GM23338 (cell line): ENCODE results near the gene OSTC. TPM values are rescaled to one million over a fixed set of nuclear protein-coding genes. Genes with fewer than 3 reads are reported as not detected.

Experiments
- ATAC-seq: fragments of 200-7000 bp; cut with Tn5 transposase; 3 replicates; pipeline ENCODE4 v1.9.1; 2020
- DNase-seq: peaks from one replicate; pipeline ENCODE4 v3.0.0-alpha.2; 2015; ENCODE audit warnings: low spot score
- H2AFZ ChIP-seq: fragments of 200-600 bp; sonication (generic); 2 replicates; pipeline ENCODE4 v1.8.0; 2016; ENCODE audit warnings: antibody characterized with exemption, mild to moderate bottlenecking, moderate library complexity
- H3F3A ChIP-seq: fragments of 200-600 bp; sonication (generic); replicated peaks from 2 replicates; pipeline ENCODE4 v1.8.0; 2017; ENCODE audit warnings: antibody characterized with exemption, mixed run types, low read depth
- H3K27ac ChIP-seq: fragments of 200-600 bp; sonication (generic); 2 replicates; pipeline ENCODE4 v1.6.1; 2016; ENCODE audit warnings: low read depth
- H3K27me3 ChIP-seq: fragments of 200-600 bp; sonication (generic); 2 replicates; pipeline ENCODE4 v1.8.0; 2016; ENCODE audit warnings: mild to moderate bottlenecking, mixed run types, moderate library complexity; ENCODE audit not compliant: insufficient read depth
- H3K36me3 ChIP-seq: fragments of 200-600 bp; sonication (generic); 2 replicates; pipeline ENCODE4 v1.8.0; 2016; ENCODE audit warnings: mild to moderate bottlenecking; ENCODE audit not compliant: insufficient read depth
- H3K4me1 ChIP-seq: fragments of 200-600 bp; sonication (generic); 2 replicates; pipeline ENCODE4 v1.8.0; 2016; ENCODE audit warnings: mild to moderate bottlenecking, moderate library complexity; ENCODE audit not compliant: insufficient read depth
- H3K4me2 ChIP-seq: fragments of 200-600 bp; sonication (generic); 2 replicates; pipeline ENCODE4 v1.7.1; 2017; ENCODE audit warnings: mixed run types
- H3K4me3 ChIP-seq: fragments of 200-600 bp; sonication (generic); 2 replicates; pipeline ENCODE4 v1.6.1; 2016; ENCODE audit warnings: mixed run types
- H3K79me2 ChIP-seq: fragments of 200-600 bp; sonication (generic); replicated peaks from 2 replicates; pipeline ENCODE4 v1.8.0; 2017; ENCODE audit warnings: mild to moderate bottlenecking; ENCODE audit not compliant: insufficient read depth
- H3K9me2 ChIP-seq: fragments of 200-600 bp; sonication (generic); 2 replicates; pipeline ENCODE4 v1.8.0; 2017; ENCODE audit not compliant: insufficient read depth
- H4K20me1 ChIP-seq: fragments of 200-600 bp; sonication (generic); replicated peaks from 2 replicates; pipeline ENCODE4 v1.8.0; 2017; ENCODE audit warnings: mild to moderate bottlenecking; ENCODE audit not compliant: insufficient read depth
- H3K27ac Mint-ChIP-seq: 2 replicates; pipeline ENCODE4 v1.8.0; 2020; ENCODE audit warnings: inconsistent platforms, mild to moderate bottlenecking, moderate library complexity, mixed read lengths
- H3K27me3 Mint-ChIP-seq: 3 replicates; pipeline ENCODE4 v1.8.0; 2022; ENCODE audit warnings: low read depth, mild to moderate bottlenecking, moderate library complexity, mixed read lengths, inconsistent platforms; ENCODE audit not compliant: insufficient read depth, poor library complexity
- H3K36me3 Mint-ChIP-seq: 3 replicates; pipeline ENCODE4 v1.8.0; 2021; ENCODE audit warnings: low read depth, mild to moderate bottlenecking, inconsistent platforms, moderate library complexity, mixed read lengths
- H3K4me1 Mint-ChIP-seq: 3 replicates; pipeline ENCODE4 v1.8.0; 2020; ENCODE audit warnings: mild to moderate bottlenecking, inconsistent platforms, mixed read lengths
- H3K4me3 Mint-ChIP-seq: 3 replicates; pipeline ENCODE4 v1.8.0; 2021; ENCODE audit warnings: moderate library complexity, mild to moderate bottlenecking, inconsistent platforms, mixed read lengths
- H3K9me3 Mint-ChIP-seq: 3 replicates; pipeline ENCODE4 v1.8.0; 2020; ENCODE audit warnings: moderate library complexity, mild to moderate bottlenecking, inconsistent platforms, mixed read lengths
- CREB1 ChIP-seq: fragments of 250-450 bp; sonication (Bioruptor Pico); IDR thresholded peaks from 2 replicates; pipeline ENCODE4 v1.5.0; 2020; ENCODE audit warnings: low read depth, mild to moderate bottlenecking, moderate library complexity
- EZH2 ChIP-seq: fragments of 200-600 bp; sonication (generic); IDR thresholded peaks from one replicate; pipeline ENCODE4 v1.8.0; 2017; ENCODE audit warnings: antibody characterized with exemption, mild to moderate bottlenecking, low read depth; ENCODE audit not compliant: unreplicated experiment
- EZH2phosphoT487 ChIP-seq: fragments of 200-600 bp; sonication (generic); IDR thresholded peaks from one replicate; pipeline ENCODE4 v1.8.1; 2018; ENCODE audit warnings: antibody characterized with exemption; ENCODE audit not compliant: unreplicated experiment
- POLR2AphosphoS5 ChIP-seq: IDR thresholded peaks from 2 replicates; pipeline ENCODE4 v1.6.1; 2016; ENCODE audit warnings: antibody characterized with exemption, low read depth
- STAT1 ChIP-seq: IDR thresholded peaks from one replicate; pipeline ENCODE4 v1.6.1; 2016; ENCODE audit warnings: antibody characterized with exemption; ENCODE audit not compliant: unreplicated experiment
- ZNF114 ChIP-seq: fragments of 250-450 bp; sonication (Bioruptor Pico); IDR thresholded peaks from 2 replicates; pipeline ENCODE4 v1.5.0; 2020; ENCODE audit warnings: mild to moderate bottlenecking, moderate library complexity
- polyA plus RNA-seq: library from polyadenylated mRNA; unstranded; fragments of >200 nt; fragmentation: Nextera tagmentation; extraction: Ambion mirVana; gene quantifications from 2 replicates; pipeline ENCODE4 v1.2.1, GENCODE V29; 2016
- total RNA-seq: library from RNA; depleted of rRNA; stranded (reverse); fragments of >200 nt; shearing (Covaris generic); gene quantifications from 2 replicates; pipeline ENCODE4 v1.2.3, GENCODE V29; 2014
- TF ChIP-seq, protein P1 (sequence below): IDR thresholded peaks from 2 replicates; pipeline ENCODE4 v1.6.1; 2016; ENCODE audit warnings: antibody characterized with exemption
- TF ChIP-seq, protein P2 (sequence below): fragments of 250-450 bp; sonication (Bioruptor Pico); IDR thresholded peaks from 2 replicates; pipeline ENCODE4 v1.5.0; 2020; ENCODE audit warnings: mild to moderate bottlenecking, moderate library complexity
- TF ChIP-seq, protein P3 (sequence below), 2 experiments: fragments of 200-600 bp in 1 of 2; sonication (generic) in 1 of 2; conservative IDR thresholded peaks; 2 replicates each; pipeline versions ENCODE4 v1.5.1 to v1.6.1; 2016 to 2017; ENCODE audit warnings: antibody characterized with exemption in 2 of 2, low read depth in 2 of 2, mild to moderate bottlenecking in 2 of 2, moderate library complexity in 1 of 2
- TF ChIP-seq, protein P4 (sequence below): IDR thresholded peaks from one replicate; pipeline ENCODE4 v1.6.1; 2018; ENCODE audit warnings: antibody characterized with exemption; ENCODE audit not compliant: unreplicated experiment

The OSTC gene
- total and polyA plus RNA-seq, 2 experiments from 2014 or later: 142 to 311 TPM

DNA sequence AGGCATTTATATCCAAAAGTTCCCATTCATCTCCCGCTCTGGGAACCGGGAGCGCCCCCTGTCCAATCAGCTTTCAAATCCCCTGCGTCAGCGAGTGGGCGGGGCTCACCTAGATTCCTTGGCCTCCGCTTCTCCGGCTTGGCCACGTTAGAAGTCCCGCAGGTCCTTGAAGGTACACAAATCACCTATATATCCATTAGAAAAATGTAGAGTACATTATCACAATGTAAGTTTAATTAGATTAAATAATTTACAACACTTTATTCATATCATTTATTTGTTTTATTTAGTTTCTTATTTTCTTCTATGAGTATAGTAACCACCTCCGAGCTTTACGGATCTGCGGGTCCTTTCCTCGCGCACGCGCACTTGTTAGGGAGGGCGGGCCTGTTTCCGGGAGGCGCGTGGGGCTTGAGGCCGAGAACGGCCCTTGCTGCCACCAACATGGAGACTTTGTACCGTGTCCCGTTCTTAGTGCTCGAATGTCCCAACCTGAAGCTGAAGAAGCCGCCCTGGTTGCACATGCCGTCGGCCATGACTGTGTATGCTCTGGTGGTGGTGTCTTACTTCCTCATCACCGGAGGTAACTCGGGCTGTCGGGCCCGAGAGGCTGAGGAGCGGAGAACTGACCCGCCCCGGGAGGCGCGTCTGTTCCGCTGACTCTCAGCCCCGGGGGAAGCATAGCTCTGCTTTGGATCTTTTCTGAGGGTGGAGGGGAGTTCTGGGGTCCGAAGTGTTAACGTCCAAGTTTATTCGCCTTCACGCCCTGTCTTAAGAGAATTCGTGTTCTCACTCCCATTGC, at the start of gene OSTC (continued):
- TF ChIP-seq, protein P1, sequence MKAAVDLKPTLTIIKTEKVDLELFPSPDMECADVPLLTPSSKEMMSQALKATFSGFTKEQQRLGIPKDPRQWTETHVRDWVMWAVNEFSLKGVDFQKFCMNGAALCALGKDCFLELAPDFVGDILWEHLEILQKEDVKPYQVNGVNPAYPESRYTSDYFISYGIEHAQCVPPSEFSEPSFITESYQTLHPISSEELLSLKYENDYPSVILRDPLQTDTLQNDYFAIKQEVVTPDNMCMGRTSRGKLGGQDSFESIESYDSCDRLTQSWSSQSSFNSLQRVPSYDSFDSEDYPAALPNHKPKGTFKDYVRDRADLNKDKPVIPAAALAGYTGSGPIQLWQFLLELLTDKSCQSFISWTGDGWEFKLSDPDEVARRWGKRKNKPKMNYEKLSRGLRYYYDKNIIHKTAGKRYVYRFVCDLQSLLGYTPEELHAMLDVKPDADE: no peak

DNA sequence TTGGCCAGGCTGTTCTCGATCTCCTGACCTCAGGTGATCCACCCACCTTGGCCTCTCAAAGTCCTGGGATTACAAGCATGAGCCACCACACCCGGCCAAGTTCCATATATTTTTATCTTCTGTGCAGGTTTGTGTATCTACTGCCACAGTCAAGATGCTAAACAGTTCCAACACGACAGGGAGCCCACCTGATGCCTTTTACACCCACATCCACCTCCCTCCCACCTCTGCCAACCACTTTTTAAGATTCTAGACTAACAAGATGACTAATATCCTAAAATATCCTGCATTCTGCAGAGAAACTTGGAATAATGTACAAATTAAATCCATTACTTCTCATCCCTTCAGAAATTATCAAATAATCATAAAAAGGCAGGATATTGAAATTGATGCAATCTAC, 49.3 kb upstream of the OSTC start:
- no peaks in the 10 kb centered on the region for H4K20me1 ChIP-seq
- ATAC-seq: no peak

More for the DNA sequence above, 49.3 kb upstream of the OSTC start:
- Histone ChIP-seq H3K9me2 (no peaks in the 10 kb centered on the region), H3K4me3 (no peak overlapping the region), H3K27ac (no peak overlapping the region), H3K79me2 (no peaks in the 10 kb centered on the region), H3K4me2 (no peak overlapping the region), H3K4me1 (no peaks in the 10 kb centered on the region), H3K27me3 (peaks cover 2% of the 10 kb centered on the region; the same call in 1 of the 2 replicates), H2AFZ (no peak overlapping the region), H3K36me3 (no peaks in the 10 kb centered on the region), H3F3A (no peaks in the 10 kb centered on the region)
- Mint-ChIP-seq H3K36me3 (no peaks in the 10 kb centered on the region; the same call in 2 of the 3 replicates), H3K9me3 (peaks cover 2% of the 10 kb centered on the region; the same call in 1 of the 3 replicates), H3K4me1 (no peaks in the 10 kb centered on the region; the same call in 2 of the 3 replicates), H3K4me3 (no peak overlapping the region), H3K27ac (no peak overlapping the region), H3K27me3 (peaks cover 4% of the 10 kb centered on the region)
- TF ChIP-seq EZH2: no peak
- no peak for TF ChIP-seq EZH2phosphoT487
- TF ChIP-seq, protein P2, sequence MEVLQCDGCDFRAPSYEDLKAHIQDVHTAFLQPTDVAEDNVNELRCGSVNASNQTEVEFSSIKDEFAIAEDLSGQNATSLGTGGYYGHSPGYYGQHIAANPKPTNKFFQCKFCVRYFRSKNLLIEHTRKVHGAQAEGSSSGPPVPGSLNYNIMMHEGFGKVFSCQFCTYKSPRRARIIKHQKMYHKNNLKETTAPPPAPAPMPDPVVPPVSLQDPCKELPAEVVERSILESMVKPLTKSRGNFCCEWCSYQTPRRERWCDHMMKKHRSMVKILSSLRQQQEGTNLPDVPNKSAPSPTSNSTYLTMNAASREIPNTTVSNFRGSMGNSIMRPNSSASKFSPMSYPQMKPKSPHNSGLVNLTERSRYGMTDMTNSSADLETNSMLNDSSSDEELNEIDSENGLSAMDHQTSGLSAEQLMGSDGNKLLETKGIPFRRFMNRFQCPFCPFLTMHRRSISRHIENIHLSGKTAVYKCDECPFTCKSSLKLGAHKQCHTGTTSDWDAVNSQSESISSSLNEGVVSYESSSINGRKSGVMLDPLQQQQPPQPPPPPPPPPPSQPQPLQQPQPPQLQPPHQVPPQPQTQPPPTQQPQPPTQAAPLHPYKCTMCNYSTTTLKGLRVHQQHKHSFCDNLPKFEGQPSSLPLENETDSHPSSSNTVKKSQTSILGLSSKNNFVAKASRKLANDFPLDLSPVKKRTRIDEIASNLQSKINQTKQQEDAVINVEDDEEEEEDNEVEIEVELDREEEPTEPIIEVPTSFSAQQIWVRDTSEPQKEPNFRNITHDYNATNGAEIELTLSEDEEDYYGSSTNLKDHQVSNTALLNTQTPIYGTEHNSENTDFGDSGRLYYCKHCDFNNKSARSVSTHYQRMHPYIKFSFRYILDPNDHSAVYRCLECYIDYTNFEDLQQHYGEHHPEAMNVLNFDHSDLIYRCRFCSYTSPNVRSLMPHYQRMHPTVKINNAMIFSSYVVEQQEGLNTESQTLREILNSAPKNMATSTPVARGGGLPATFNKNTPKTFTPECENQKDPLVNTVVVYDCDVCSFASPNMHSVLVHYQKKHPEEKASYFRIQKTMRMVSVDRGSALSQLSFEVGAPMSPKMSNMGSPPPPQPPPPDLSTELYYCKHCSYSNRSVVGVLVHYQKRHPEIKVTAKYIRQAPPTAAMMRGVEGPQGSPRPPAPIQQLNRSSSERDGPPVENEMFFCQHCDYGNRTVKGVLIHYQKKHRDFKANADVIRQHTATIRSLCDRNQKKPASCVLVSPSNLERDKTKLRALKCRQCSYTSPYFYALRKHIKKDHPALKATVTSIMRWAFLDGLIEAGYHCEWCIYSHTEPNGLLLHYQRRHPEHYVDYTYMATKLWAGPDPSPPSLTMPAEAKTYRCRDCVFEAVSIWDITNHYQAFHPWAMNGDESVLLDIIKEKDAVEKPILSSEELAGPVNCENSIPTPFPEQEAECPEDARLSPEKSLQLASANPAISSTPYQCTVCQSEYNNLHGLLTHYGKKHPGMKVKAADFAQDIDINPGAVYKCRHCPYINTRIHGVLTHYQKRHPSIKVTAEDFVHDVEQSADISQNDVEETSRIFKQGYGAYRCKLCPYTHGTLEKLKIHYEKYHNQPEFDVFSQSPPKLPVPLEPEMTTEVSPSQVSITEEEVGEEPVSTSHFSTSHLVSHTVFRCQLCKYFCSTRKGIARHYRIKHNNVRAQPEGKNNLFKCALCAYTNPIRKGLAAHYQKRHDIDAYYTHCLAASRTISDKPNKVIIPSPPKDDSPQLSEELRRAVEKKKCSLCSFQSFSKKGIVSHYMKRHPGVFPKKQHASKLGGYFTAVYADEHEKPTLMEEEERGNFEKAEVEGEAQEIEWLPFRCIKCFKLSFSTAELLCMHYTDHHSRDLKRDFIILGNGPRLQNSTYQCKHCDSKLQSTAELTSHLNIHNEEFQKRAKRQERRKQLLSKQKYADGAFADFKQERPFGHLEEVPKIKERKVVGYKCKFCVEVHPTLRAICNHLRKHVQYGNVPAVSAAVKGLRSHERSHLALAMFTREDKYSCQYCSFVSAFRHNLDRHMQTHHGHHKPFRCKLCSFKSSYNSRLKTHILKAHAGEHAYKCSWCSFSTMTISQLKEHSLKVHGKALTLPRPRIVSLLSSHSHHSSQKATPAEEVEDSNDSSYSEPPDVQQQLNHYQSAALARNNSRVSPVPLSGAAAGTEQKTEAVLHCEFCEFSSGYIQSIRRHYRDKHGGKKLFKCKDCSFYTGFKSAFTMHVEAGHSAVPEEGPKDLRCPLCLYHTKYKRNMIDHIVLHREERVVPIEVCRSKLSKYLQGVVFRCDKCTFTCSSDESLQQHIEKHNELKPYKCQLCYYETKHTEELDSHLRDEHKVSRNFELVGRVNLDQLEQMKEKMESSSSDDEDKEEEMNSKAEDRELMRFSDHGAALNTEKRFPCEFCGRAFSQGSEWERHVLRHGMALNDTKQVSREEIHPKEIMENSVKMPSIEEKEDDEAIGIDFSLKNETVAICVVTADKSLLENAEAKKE (CRISPR knock-in tag): no peak
- TF ChIP-seq CREB1: no peak
- TF ChIP-seq, protein P3, sequence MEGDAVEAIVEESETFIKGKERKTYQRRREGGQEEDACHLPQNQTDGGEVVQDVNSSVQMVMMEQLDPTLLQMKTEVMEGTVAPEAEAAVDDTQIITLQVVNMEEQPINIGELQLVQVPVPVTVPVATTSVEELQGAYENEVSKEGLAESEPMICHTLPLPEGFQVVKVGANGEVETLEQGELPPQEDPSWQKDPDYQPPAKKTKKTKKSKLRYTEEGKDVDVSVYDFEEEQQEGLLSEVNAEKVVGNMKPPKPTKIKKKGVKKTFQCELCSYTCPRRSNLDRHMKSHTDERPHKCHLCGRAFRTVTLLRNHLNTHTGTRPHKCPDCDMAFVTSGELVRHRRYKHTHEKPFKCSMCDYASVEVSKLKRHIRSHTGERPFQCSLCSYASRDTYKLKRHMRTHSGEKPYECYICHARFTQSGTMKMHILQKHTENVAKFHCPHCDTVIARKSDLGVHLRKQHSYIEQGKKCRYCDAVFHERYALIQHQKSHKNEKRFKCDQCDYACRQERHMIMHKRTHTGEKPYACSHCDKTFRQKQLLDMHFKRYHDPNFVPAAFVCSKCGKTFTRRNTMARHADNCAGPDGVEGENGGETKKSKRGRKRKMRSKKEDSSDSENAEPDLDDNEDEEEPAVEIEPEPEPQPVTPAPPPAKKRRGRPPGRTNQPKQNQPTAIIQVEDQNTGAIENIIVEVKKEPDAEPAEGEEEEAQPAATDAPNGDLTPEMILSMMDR (conservative IDR thresholded peaks at IDR 0.05; ENCODE audit: low read depth in 2 of 2): no peak
- TF ChIP-seq STAT1: no peak
- no peak for TF ChIP-seq ZNF114 (CRISPR knock-in tag)
- no peak for TF ChIP-seq POLR2AphosphoS5
- TF ChIP-seq, protein P4, sequence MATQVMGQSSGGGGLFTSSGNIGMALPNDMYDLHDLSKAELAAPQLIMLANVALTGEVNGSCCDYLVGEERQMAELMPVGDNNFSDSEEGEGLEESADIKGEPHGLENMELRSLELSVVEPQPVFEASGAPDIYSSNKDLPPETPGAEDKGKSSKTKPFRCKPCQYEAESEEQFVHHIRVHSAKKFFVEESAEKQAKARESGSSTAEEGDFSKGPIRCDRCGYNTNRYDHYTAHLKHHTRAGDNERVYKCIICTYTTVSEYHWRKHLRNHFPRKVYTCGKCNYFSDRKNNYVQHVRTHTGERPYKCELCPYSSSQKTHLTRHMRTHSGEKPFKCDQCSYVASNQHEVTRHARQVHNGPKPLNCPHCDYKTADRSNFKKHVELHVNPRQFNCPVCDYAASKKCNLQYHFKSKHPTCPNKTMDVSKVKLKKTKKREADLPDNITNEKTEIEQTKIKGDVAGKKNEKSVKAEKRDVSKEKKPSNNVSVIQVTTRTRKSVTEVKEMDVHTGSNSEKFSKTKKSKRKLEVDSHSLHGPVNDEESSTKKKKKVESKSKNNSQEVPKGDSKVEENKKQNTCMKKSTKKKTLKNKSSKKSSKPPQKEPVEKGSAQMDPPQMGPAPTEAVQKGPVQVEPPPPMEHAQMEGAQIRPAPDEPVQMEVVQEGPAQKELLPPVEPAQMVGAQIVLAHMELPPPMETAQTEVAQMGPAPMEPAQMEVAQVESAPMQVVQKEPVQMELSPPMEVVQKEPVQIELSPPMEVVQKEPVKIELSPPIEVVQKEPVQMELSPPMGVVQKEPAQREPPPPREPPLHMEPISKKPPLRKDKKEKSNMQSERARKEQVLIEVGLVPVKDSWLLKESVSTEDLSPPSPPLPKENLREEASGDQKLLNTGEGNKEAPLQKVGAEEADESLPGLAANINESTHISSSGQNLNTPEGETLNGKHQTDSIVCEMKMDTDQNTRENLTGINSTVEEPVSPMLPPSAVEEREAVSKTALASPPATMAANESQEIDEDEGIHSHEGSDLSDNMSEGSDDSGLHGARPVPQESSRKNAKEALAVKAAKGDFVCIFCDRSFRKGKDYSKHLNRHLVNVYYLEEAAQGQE: no peak
- TF ChIP-seq, protein P1: no peak
- DNase-seq: no peak
